MCF 10A (cell line): ENCODE data around the gene GULP1. TPM values are rescaled to one million over a fixed set of nuclear protein-coding genes. Genes with fewer than 3 reads are reported as not detected.

Source experiments
- BruUV-seq: library from RNA; stranded (reverse); fragments of 400-500 nt; replicated peaks from 2 replicates; lab custom pipeline; 2021; lab: Mats Ljungman, UMichigan
- CTCF ChIA-PET: fragments of 300-600 bp; sonication (Branson Sonifier 250); formaldehyde crosslinking; extraction: SDS; loops from one replicate; lab custom pipeline; 2021; ENCODE audit warnings: antibody characterized with exemption, inconsistent platforms; lab: Yijun Ruan, JAX
- POLR2A ChIA-PET: fragments of 300-600, 350-650 bp; sonication (Branson Sonifier 250); formaldehyde crosslinking; extraction: SDS; loops from one replicate; lab custom pipeline; 2020; ENCODE audit warnings: antibody characterized with exemption, inconsistent platforms; lab: Yijun Ruan, JAX
- DNase-seq: peaks from one replicate; pipeline ENCODE4 v3.0.0-alpha.2; 2018; ENCODE audit not compliant: unreplicated experiment
- H3K27ac Mint-ChIP-seq: one replicate; pipeline ENCODE4 v1.8.0; 2022; ENCODE audit warnings: mild to moderate bottlenecking, low read depth, mixed read lengths; ENCODE audit not compliant: unreplicated experiment
- H3K27me3 Mint-ChIP-seq: one replicate; pipeline ENCODE4 v1.8.0; 2022; ENCODE audit warnings: mixed read lengths; ENCODE audit not compliant: insufficient read depth, unreplicated experiment
- H3K36me3 Mint-ChIP-seq: one replicate; pipeline ENCODE4 v1.8.0; 2022; ENCODE audit warnings: mild to moderate bottlenecking, moderate library complexity, mixed read lengths; ENCODE audit not compliant: insufficient read depth, unreplicated experiment
- H3K4me1 Mint-ChIP-seq: one replicate; pipeline ENCODE4 v1.8.0; 2022; ENCODE audit warnings: mixed read lengths; ENCODE audit not compliant: insufficient read depth, unreplicated experiment
- H3K4me3 Mint-ChIP-seq: one replicate; pipeline ENCODE4 v1.8.0; 2022; ENCODE audit warnings: mild to moderate bottlenecking, moderate library complexity, mixed read lengths; ENCODE audit not compliant: unreplicated experiment
- H3K9me3 Mint-ChIP-seq: one replicate; pipeline ENCODE4 v1.8.0; 2022; ENCODE audit warnings: mixed read lengths; ENCODE audit not compliant: unreplicated experiment
- intact Hi-C: fragments of 100-400 bp; cut with micrococcal nuclease; formaldehyde crosslinking; loops from 2 replicates; pipeline ENCODE4 v1.14.1; 2022
- total RNA-seq: library from RNA; stranded (reverse); gene quantifications from 2 replicates; pipeline ENCODE4 v1.2.3, GENCODE V29; 2022
- TF ChIP-seq, protein P1 (sequence below): fragments of 200-600 bp; IDR thresholded peaks from one replicate; pipeline ENCODE4 v1.8.0; 2022; ENCODE audit warnings: antibody characterized with exemption, mild to moderate bottlenecking; ENCODE audit not compliant: unreplicated experiment

The GULP1 gene
- total RNA-seq, 1 experiment from 2014 or later, result 4.2 TPM

DNA sequence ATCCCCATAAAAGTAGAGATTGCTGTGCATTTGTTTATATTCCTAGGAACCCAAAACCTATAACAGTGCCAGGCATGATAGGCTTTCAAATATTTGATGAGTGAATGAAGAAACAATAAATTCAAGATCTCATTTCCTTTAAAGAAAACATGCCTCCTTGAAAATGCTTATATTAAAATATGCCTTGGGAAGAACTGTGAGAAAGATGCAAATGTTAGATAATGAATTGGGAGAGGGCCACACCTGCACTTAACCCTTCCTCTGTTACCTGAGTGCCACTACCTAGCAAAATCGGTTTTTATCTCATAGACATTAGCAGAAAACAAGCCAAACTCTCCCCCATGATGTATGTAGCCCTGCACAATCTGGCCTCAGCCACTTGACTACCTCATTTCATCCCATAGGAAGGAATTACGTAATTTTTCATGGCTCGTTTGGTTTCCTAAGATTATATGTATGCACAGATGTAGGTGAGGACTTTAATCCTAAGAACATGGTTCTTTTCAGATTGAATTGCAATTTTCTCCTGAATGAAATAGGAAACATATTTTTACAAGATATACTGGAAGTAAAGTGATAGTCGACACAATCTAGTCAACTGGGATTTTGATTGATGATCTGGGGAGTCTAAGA, 25.2 kb downstream of the GULP1 start:
- no peak for DNase-seq
- Mint-ChIP-seq H3K36me3 (peaks cover 5% of the 10 kb centered on the region), H3K4me1 (no peaks in the 10 kb centered on the region), H3K27ac (no peak overlapping the region), H3K27me3 (no peaks in the 10 kb centered on the region), H3K4me3 (no peak overlapping the region), H3K9me3 (peaks cover 8% of the 10 kb centered on the region)
- ChIA-PET POLR2A (no interaction called here), CTCF (interaction anchor here (0.6 kb wide), 1 partner anchor 113 kb away, joined by 3 read pairs; no protein-coding TSS in a partner anchor)
- BruUV-seq, result no TSS peak
- TF ChIP-seq, protein P1, sequence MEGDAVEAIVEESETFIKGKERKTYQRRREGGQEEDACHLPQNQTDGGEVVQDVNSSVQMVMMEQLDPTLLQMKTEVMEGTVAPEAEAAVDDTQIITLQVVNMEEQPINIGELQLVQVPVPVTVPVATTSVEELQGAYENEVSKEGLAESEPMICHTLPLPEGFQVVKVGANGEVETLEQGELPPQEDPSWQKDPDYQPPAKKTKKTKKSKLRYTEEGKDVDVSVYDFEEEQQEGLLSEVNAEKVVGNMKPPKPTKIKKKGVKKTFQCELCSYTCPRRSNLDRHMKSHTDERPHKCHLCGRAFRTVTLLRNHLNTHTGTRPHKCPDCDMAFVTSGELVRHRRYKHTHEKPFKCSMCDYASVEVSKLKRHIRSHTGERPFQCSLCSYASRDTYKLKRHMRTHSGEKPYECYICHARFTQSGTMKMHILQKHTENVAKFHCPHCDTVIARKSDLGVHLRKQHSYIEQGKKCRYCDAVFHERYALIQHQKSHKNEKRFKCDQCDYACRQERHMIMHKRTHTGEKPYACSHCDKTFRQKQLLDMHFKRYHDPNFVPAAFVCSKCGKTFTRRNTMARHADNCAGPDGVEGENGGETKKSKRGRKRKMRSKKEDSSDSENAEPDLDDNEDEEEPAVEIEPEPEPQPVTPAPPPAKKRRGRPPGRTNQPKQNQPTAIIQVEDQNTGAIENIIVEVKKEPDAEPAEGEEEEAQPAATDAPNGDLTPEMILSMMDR, result no peak
- intact Hi-C loops, result no loop called here

DNA sequence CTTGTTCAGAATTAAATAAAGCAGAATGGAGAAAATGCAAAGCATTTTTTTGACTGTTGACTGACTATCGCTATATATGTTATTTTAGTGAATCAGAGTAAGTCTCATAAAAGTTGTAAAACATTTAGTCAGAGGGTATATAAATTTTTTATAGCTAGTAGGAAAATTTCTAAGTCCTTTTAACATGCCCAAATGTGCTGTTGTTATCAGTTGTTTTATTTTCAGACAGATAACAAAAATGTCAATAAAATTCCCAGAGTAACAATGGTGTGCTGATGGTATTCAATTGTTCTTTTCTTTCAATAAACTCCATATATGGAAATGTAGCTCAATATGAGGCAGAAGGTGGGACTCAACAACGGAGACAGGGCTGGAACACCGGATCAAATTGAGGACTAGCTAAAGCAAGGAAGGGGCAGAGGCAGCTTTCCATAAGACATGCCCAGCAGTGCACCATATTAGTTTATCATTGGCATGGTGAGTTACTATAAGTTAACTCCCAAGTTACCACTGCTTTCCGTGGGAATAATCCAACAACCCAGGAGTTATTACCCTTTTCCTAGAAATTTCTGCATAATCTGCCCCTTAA, 26.6 kb downstream of the GULP1 start:
- intact Hi-C loops, result no loop called here
- Mint-ChIP-seq H3K4me1 (peaks cover 3% of the 10 kb centered on the region), H3K9me3 (peaks cover 8% of the 10 kb centered on the region), H3K27ac (no peak overlapping the region), H3K4me3 (no peak overlapping the region), H3K27me3 (no peaks in the 10 kb centered on the region), H3K36me3 (peaks cover 5% of the 10 kb centered on the region)
- no TSS peak for BruUV-seq
- TF ChIP-seq, protein P1, result no peak
- ChIA-PET CTCF (interaction anchor here (0.6 to 1.4 kb wide), 4 partner anchors 9 to 134 kb away, joined by 3 to 4 read pairs (median 3); no protein-coding TSS in a partner anchor), POLR2A (no interaction called here)
- no peak for DNase-seq

DNA sequence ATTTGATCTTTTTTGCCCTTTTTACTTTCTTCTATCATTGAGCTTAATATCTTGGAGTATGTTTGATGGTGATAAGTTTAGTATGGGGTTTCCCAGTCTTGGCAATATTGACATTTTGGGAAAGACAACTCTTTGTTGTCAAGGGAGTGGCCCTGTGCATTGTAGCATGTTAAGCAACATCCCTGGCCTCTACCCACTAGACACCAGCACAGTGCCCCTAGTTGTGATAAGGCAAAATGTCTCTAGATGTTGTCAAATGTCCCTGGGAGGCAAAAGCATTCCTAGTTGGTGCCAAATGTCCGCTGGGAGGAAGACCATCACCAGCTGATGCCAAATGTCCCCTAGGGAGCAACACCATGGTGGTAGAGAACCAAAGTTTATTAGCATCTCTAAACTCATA, 28.2 kb downstream of the GULP1 start:
- POLR2A ChIA-PET, result interaction anchor here (0.9 kb wide), 1 partner anchor 27 kb away, joined by 7 read pairs; no protein-coding TSS in a partner anchor

DNA sequence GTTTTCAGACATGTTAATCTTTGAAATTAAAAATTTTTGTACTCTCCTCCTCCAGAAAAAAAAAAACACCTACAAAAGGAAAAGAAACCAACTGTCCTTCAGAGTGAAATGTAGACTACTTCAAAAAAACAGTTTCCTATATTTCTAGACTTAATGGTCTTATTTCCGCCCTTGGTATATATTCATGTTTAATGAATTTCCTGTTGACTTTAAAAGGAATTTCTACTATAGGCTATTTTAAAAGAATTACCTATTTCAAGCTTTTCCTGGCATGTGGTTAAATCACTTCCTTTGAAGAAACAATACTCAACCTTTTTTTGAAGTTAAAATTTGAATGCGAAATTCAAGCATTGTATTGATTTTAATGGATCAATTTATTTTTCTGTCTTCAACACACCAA, 29.2 kb downstream of the GULP1 start:
- H3K4me1 Mint-ChIP-seq, result peaks cover 8% of the 10 kb centered on the region
- no peaks in the 10 kb centered on the region for H3K9me3 Mint-ChIP-seq
- POLR2A ChIA-PET, result interaction anchor here (0.7 kb wide), 1 partner anchor 28 kb away, joined by 3 read pairs; no protein-coding TSS in a partner anchor
- H3K36me3 Mint-ChIP-seq, result peaks cover 5% of the 10 kb centered on the region
- no peak for DNase-seq
- TF ChIP-seq, protein P1, result no peak
- intact Hi-C loops, result no loop called here
- BruUV-seq, result no TSS peak
- CTCF ChIA-PET, result no interaction called here
- H3K27ac Mint-ChIP-seq, result no peak overlapping the region
- H3K4me3 Mint-ChIP-seq, result no peak overlapping the region
- no peaks in the 10 kb centered on the region for H3K27me3 Mint-ChIP-seq

More for the DNA sequence above, 28.2 kb downstream of the GULP1 start:
- intact Hi-C loops, result no loop called here
- TF ChIP-seq, protein P1, result no peak
- CTCF ChIA-PET, result interaction anchor here (0.6 to 1.4 kb wide), 3 partner anchors 9 to 28 kb away, joined by 3 to 5 read pairs (median 4); partner anchors contain the start of gene GULP1
- peaks cover 8% of the 10 kb centered on the region for H3K4me1 Mint-ChIP-seq
- H3K36me3 Mint-ChIP-seq, result peaks cover 5% of the 10 kb centered on the region
- no TSS peak for BruUV-seq
- DNase-seq, result peak; percentile 13
- no peak overlapping the region for H3K4me3 Mint-ChIP-seq
- H3K27me3 Mint-ChIP-seq, result no peaks in the 10 kb centered on the region
- no peak overlapping the region for H3K27ac Mint-ChIP-seq
- H3K9me3 Mint-ChIP-seq, result no peaks in the 10 kb centered on the region
